NB4 (cell line): ENCODE results near the gene RHBDD2.
"Not testable (repeated sequence)": the region's sequence is repeated elsewhere in the genome, so short reads cannot be mapped to it uniquely, and the experiment has no call there.

ENCODE experiments used
- DNase-seq: peaks from one replicate; pipeline ENCODE4 v3.0.0; 2010; ENCODE audit warnings: low read depth
- H3K4me3 ChIP-seq: one replicate; pipeline ENCODE4 v1.5.1; 2011; ENCODE audit warnings: mild to moderate bottlenecking, low read depth, low read length, moderate library complexity
- MYC ChIP-seq: IDR thresholded peaks from 2 replicates; pipeline ENCODE4 v1.6.1; 2011; ENCODE audit warnings: low read depth, low read length
- POLR2A ChIP-seq: IDR thresholded peaks from 2 replicates; pipeline ENCODE4 v1.6.1; 2011; ENCODE audit warnings: mild to moderate bottlenecking; ENCODE audit not compliant: insufficient read length; ENCODE audit errors: extremely low read depth
- TF ChIP-seq, protein P1 (sequence below): IDR thresholded peaks from one replicate; pipeline ENCODE4 v1.5.1; 2012; ENCODE audit warnings: low read depth, low read length
- TF ChIP-seq, protein P2 (sequence below): IDR thresholded peaks from 2 replicates; pipeline ENCODE4 v1.6.1; 2011; ENCODE audit warnings: low read depth, low read length

The RHBDD2 gene

DNA sequence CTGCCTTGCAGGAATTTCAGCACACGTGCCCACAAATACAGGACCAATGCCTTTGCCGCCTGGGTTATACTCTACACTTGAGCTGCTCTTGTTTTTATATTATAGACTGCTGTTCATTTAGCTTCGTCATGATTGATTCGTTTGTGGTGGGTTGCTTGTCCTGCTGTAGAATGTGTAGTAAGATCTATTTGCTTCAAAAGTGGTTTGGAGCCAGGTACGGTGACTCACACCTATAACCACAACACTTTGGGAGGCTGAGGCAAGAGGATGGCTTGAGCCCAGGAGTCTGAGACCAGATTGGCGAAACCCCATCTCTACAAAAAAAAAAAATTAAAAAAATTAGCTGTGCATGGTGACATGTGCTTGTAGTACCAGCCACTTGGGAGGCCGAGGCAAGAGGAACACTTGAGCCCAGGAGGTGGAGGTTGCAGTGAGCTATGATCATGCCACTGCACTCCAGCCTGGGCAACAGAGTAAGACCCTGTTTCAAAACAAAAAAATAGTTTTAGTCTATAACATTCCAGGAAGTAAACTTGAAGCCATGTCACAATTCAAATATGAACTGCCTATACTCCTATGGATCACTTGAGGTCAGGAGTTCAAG lies 9.0 kb upstream of the RHBDD2 start:
- TF ChIP-seq MYC = no peak
- TF ChIP-seq, protein P1, sequence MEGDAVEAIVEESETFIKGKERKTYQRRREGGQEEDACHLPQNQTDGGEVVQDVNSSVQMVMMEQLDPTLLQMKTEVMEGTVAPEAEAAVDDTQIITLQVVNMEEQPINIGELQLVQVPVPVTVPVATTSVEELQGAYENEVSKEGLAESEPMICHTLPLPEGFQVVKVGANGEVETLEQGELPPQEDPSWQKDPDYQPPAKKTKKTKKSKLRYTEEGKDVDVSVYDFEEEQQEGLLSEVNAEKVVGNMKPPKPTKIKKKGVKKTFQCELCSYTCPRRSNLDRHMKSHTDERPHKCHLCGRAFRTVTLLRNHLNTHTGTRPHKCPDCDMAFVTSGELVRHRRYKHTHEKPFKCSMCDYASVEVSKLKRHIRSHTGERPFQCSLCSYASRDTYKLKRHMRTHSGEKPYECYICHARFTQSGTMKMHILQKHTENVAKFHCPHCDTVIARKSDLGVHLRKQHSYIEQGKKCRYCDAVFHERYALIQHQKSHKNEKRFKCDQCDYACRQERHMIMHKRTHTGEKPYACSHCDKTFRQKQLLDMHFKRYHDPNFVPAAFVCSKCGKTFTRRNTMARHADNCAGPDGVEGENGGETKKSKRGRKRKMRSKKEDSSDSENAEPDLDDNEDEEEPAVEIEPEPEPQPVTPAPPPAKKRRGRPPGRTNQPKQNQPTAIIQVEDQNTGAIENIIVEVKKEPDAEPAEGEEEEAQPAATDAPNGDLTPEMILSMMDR = no peak
- TF ChIP-seq POLR2A = no peak
- TF ChIP-seq, protein P2, sequence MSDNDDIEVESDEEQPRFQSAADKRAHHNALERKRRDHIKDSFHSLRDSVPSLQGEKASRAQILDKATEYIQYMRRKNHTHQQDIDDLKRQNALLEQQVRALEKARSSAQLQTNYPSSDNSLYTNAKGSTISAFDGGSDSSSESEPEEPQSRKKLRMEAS = no peak
- H3K4me3 ChIP-seq = no peak overlapping the region
- DNase-seq = no peak

DNA sequence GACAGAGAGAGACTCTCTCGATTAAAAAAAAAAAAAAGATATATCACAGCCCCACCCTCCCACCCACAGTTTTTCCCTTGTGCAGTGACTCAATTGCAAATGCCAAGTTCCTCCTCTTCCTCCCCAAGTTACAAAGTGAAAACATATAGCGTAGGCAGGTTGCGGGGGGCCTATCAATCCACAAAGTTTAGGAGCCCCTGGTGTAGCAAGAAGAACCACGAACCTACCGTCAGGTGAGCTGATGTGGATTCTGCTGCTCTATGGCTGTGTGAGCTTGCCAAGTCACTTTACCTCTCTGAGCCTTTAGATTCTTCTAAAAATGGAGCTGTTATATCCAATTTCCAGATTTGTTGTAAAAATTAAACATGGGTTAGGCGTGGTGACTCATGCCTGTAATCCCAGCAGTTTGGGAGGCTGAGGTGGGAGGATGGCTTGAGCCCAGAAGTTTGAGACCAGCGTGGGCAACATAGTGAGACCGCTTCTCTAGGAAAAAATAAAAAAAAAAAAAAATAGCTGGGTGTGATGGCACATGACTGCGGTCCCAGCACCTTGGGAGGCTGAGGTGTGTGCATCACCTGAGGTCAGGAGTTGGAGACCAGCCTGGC lies 8.2 kb upstream of the RHBDD2 start:
- H3K4me3 ChIP-seq = no peak overlapping the region
- DNase-seq = no peak
- TF ChIP-seq POLR2A = no peak
- TF ChIP-seq MYC = no peak
- TF ChIP-seq, protein P2 = no peak
- TF ChIP-seq, protein P1 = no peak

DNA sequence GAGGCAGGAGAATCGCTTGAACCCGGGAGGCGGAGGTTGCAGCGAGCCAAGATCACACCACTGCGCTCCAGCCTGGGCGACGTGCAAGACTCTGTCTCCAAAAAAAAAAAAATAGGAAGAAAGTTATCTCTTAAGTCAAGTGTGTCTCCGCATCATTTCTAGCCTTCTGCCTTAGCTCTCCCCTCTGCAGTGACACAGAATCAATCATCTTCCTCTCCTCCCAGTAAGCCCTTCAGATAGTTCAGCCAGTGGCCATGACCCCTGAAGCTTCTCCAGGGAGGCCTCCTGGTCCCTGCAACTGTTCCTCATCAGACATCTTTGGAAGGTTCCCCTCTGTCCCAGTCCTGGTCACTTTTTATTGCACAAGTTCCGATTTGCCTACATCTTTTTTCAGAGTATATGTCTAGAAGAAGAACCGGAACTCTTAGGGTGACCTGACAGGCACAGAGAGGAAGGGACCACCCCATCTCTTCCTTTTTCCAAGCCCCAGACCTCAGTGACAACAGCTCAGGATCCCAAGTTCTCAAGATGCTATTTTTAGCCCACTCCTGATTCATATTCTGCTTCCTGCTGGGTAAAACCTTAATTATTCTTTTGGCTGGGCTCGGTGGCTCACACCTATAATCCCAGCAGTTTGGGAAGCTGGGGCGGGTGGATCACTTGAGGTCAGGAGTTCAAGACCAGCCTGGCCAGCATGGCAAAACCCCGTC lies 6.6 kb upstream of the RHBDD2 start:
- TF ChIP-seq, protein P2 = no peak
- TF ChIP-seq POLR2A (no peak), MYC (no peak)
- TF ChIP-seq, protein P1 = no peak
- no peak overlapping the region for H3K4me3 ChIP-seq
- no peak for DNase-seq

DNA sequence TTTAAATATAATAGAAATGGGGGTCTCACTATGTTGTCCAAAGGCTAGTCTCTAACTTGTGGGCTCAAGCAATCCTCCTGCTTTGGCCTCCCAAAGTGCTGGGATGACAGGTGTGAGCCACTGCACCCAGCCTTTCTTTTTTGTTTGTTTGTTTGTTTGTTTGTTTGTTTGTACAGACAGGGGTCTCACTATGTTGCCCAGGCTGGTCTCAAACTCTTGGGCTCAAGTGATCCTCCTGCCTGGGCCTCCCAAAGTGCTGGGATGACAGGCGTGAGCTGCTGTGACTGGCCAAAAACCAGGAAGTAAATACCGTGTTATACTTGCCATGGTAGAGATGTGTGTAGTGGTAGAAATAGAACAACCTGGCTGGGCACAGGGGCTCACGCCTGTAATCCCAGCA lies 4.7 kb upstream of the RHBDD2 start:
- DNase-seq, H3K4me3 ChIP-seq: not testable (repeated sequence)

DNA sequence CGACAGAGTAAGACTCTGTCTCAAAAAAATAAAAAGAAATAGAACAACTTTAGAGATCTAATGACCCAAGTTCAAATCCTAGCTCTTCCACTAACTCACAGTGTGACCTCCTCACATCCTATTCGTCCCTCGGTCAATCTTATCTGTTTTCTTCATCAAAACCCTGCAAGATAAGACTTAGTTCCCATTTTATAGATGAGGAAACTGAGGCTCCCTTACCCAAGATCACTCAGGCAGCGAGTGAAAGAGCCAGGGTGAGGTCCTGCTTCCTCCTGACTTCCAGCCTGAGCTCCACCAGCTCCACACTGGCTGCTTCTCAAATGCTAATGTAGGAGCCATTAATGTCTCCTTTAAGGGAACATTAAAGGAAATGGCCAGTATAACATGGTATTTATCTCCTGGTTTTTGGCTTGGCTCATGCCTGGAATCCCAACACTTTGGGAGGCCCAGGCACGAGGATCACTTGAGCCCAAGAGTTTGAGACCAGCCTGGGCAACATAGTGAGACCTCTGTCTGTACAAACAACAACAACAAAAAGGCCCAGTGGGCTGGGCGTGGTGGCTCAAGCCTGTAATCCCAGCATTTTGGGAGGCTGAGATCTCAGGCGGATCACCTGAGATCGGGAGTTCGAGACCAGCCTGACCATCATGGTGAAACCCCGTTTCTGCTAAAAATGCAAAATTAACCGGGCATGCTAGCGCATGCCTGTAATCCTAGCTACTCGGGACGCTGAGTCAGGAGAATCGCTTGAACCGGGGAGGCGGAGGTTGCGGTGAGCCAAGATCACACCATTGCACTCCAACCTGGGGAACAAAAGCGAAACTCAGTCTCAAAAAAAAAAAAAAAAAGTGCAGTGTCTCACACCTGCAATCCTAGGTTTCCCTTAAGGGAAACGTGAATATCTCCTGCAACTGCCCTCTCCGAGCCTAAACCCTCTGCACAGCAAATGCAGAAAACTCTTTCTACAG lies 3.4 kb upstream of the RHBDD2 start:
- TF ChIP-seq MYC = no peak
- TF ChIP-seq, protein P1 = no peak
- TF ChIP-seq POLR2A = no peak
- TF ChIP-seq, protein P2 = no peak
- no peak for DNase-seq
- no peak overlapping the region for H3K4me3 ChIP-seq
